Activated CD8-positive, alpha-beta memory T cell treated with anti-CD3 and anti-CD28 coated beads, Interleukin-2, amount 50 U/mL, for 48 hours (primary cell): ENCODE data around the gene DOK3.
A peak's percentile ranks its signal among the peaks of the same experiment; 100 is the strongest.
"Not testable (repeated sequence)": the region's sequence is repeated elsewhere in the genome, so short reads cannot be mapped to it uniquely, and the experiment has no call there.

Experiments
- DNase-seq: peaks from one replicate; pipeline ENCODE4 v3.0.0-alpha.2; 2020

Gene DOK3

GRCh38 chr5:177496070-177496726 lies 13.4 kb downstream of the DOK3 start:
- DNase-seq, result no peak

GRCh38 chr5:177495243-177496060 lies 14.2 kb downstream of the DOK3 start:
- DNase-seq, result no peak

GRCh38 chr5:177494346-177495195 lies 15.1 kb downstream of the DOK3 start:
- no peak for DNase-seq

- DNase-seq, result no peak
Measured at GRCh38 chr5:177493795-177494345, 15.8 kb downstream of the DOK3 start.

- no peak for DNase-seq
Measured at GRCh38 chr5:177492841-177493240, 16.8 kb downstream of the DOK3 start.

- no peak for DNase-seq
Measured at GRCh38 chr5:177491983-177492746, 17.5 kb downstream of the DOK3 start.

GRCh38 chr5:177491429-177491945 lies 18.1 kb downstream of the DOK3 start:
- DNase-seq, result peak; percentile 86

GRCh38 chr5:177490992-177491391 lies 18.6 kb downstream of the DOK3 start:
- DNase-seq, result no peak

GRCh38 chr5:177490311-177490991 lies 19.2 kb downstream of the DOK3 start:
- DNase-seq, result no peak

GRCh38 chr5:177489119-177489716 lies 20.4 kb downstream of the DOK3 start:
- DNase-seq, result no peak

- no peak for DNase-seq
Measured at GRCh38 chr5:177487975-177488374, 21.7 kb downstream of the DOK3 start.

GRCh38 chr5:177487144-177487543 lies 22.5 kb downstream of the DOK3 start:
- no peak for DNase-seq

- no peak for DNase-seq
Measured at GRCh38 chr5:177486256-177486655, 23.4 kb downstream of the DOK3 start.

GRCh38 chr5:177485753-177486152 lies 23.9 kb downstream of the DOK3 start:
- not testable (repeated sequence) for DNase-seq

GRCh38 chr5:177484902-177485549 lies 24.6 kb downstream of the DOK3 start:
- DNase-seq, result no peak

GRCh38 chr5:177483994-177484901 lies 25.4 kb downstream of the DOK3 start:
- no peak for DNase-seq

GRCh38 chr5:177483042-177483441 lies 26.6 kb downstream of the DOK3 start:
- no peak for DNase-seq

GRCh38 chr5:177482359-177482795 lies 27.2 kb downstream of the DOK3 start:
- DNase-seq, result no peak

- DNase-seq, result no peak
Measured at GRCh38 chr5:177479774-177480173, 29.9 kb downstream of the DOK3 start.
